NCI-H526 treated with DMSO at 0.1 percent for 48 hours (cell line): ENCODE measurements around the gene NME3.

Source experiments
- DNase-seq: peaks from one replicate; lab custom pipeline; 2025; lab: John Stamatoyannopoulos, UW

Gene NME3

GRCh38 chr16:1768767-1769401 is 2.5 kb downstream of the NME3 start:
- no peak for DNase-seq

GRCh38 chr16:1768061-1768766 is 3.1 kb downstream of the NME3 start:
- no peak for DNase-seq

- no peak for DNase-seq
Observed at GRCh38 chr16:1767116-1767994, 4.0 kb downstream of the NME3 start.

GRCh38 chr16:1766701-1767100 is 4.6 kb downstream of the NME3 start:
- no peak for DNase-seq

GRCh38 chr16:1766231-1766630 is 5.1 kb downstream of the NME3 start:
- no peak for DNase-seq

- no peak for DNase-seq
Observed at GRCh38 chr16:1765826-1766225, 5.5 kb downstream of the NME3 start.

- DNase-seq: no peak
Observed at GRCh38 chr16:1764971-1765370, 6.4 kb downstream of the NME3 start.

- no peak for DNase-seq
Observed at GRCh38 chr16:1763521-1764511, 7.5 kb downstream of the NME3 start.

- no peak for DNase-seq
Observed at GRCh38 chr16:1762879-1763520, 8.3 kb downstream of the NME3 start.

GRCh38 chr16:1762196-1762878 is 9.0 kb downstream of the NME3 start:
- no peak for DNase-seq

- no peak for DNase-seq
Observed at GRCh38 chr16:1761751-1762150, 9.6 kb downstream of the NME3 start.

GRCh38 chr16:1760911-1761310 is 10.4 kb downstream of the NME3 start:
- DNase-seq: no peak

- no peak for DNase-seq
Observed at GRCh38 chr16:1759511-1759910, 11.8 kb downstream of the NME3 start.

- DNase-seq: no peak
Observed at GRCh38 chr16:1758923-1759322, 12.4 kb downstream of the NME3 start.

- DNase-seq: no peak
Observed at GRCh38 chr16:1757714-1758461, 13.5 kb downstream of the NME3 start.

- DNase-seq: no peak
Observed at GRCh38 chr16:1754204-1754603, 17.1 kb downstream of the NME3 start.

- no peak for DNase-seq
Observed at GRCh38 chr16:1752853-1753252, 18.5 kb downstream of the NME3 start.

- no peak for DNase-seq
Observed at GRCh38 chr16:1751946-1752345, 19.4 kb downstream of the NME3 start.

GRCh38 chr16:1749152-1750117 is 21.9 kb downstream of the NME3 start:
- no peak for DNase-seq
